SK-N-SH (cell line): ENCODE results near the gene CYB561. TPM values are rescaled to one million over a fixed set of nuclear protein-coding genes. Genes with fewer than 3 reads are reported as not detected.

Source experiments
- CTCF ChIA-PET: fragments of 300-600, 350-600 bp; formaldehyde crosslinking; extraction: SDS; loops from one replicate; lab custom pipeline; 2021; lab: Yijun Ruan, JAX
- POLR2A ChIA-PET: fragments of 350-600 bp; sonication (Branson Sonifier 250); formaldehyde crosslinking; extraction: SDS; loops from one replicate; lab custom pipeline; 2020; ENCODE audit warnings: antibody characterized with exemption, inconsistent platforms; lab: Yijun Ruan, JAX
- DNase-seq: peaks from one replicate; pipeline ENCODE4 v3.0.0; 2012
- H2AFZ ChIP-seq: fragments of 200-600 bp; sonication (generic); 2 replicates; pipeline ENCODE4 v1.8.1; 2016; ENCODE audit warnings: antibody characterized with exemption, mild to moderate bottlenecking, low read depth
- H3F3A ChIP-seq: fragments of 200-600 bp; sonication (generic); replicated peaks from 2 replicates; pipeline ENCODE3; 2016; ENCODE audit warnings: antibody characterized with exemption, mild to moderate bottlenecking; ENCODE audit not compliant: insufficient read depth
- H3K27ac ChIP-seq, 2 experiments: fragments of 200-500 bp in 1 of 2; fragments of 200-600 bp in 1 of 2; sonication (Bioruptor generic) in 1 of 2; sonication (generic), shearing (Covaris generic) in 1 of 2; 2 replicates each; pipeline versions ENCODE4 v1.5.1 to v1.6.1; 2014 to 2016; ENCODE audit warnings: low read depth in 2 of 2, inconsistent platforms in 1 of 2, low read length in 1 of 2, mild to moderate bottlenecking in 1 of 2, mixed read lengths in 1 of 2
- H3K27me3 ChIP-seq: fragments of 200-600 bp; sonication (generic), shearing (Covaris generic); 2 replicates; pipeline ENCODE4 v1.6.1; 2016; ENCODE audit warnings: mixed run types; ENCODE audit not compliant: insufficient read depth
- H3K36me3 ChIP-seq, 2 experiments: fragments of 200-500 bp in 1 of 2; fragments of 200-600 bp in 1 of 2; sonication (Bioruptor generic) in 1 of 2; sonication (generic) in 1 of 2; replicated peaks in 1 of 2; 2 replicates each; pipeline versions ENCODE3 to v1.5.1; 2014 to 2016; ENCODE audit warnings: low read length in 1 of 2, mild to moderate bottlenecking in 1 of 2; ENCODE audit not compliant: insufficient read depth in 2 of 2, control insufficient read depth in 1 of 2
- H3K4me1 ChIP-seq, 2 experiments: fragments of 200-500 bp in 1 of 2; fragments of 200-600 bp in 1 of 2; sonication (Bioruptor generic) in 1 of 2; sonication (generic), shearing (Covaris generic) in 1 of 2; 2 replicates each; pipeline versions ENCODE4 v1.5.1 to v1.6.1; 2014 to 2016; ENCODE audit warnings: low read depth in 1 of 2, low read length in 1 of 2, mixed run types in 1 of 2; ENCODE audit not compliant: insufficient read depth in 2 of 2, control insufficient read depth in 1 of 2
- H3K4me2 ChIP-seq: fragments of 200-600 bp; sonication (generic), shearing (Covaris generic); 2 replicates; pipeline ENCODE4 v1.6.1; 2017; ENCODE audit warnings: mixed run types
- H3K4me3 ChIP-seq, 2 experiments: fragments of 200-500 bp in 1 of 2; fragments of 200-600 bp in 1 of 2; sonication (Bioruptor generic) in 1 of 2; sonication (generic), shearing (Covaris generic) in 1 of 2; 2 replicates each; pipeline versions ENCODE4 v1.5.1 to v1.8.1; 2014 to 2016; ENCODE audit warnings: low read depth in 2 of 2, inconsistent platforms in 1 of 2, low read length in 1 of 2, mild to moderate bottlenecking in 1 of 2, mixed read lengths in 1 of 2, moderate library complexity in 1 of 2
- H3K79me2 ChIP-seq: fragments of 200-600 bp; sonication (generic); 2 replicates; pipeline ENCODE4 v1.8.1; 2017; ENCODE audit warnings: mild to moderate bottlenecking; ENCODE audit not compliant: insufficient read depth
- H3K9ac ChIP-seq: fragments of 200-600 bp; sonication (generic); 2 replicates; pipeline ENCODE4 v1.6.1; 2017; ENCODE audit warnings: mixed run types
- H3K9me2 ChIP-seq: fragments of 200-600 bp; sonication (generic); 2 replicates; pipeline ENCODE4 v1.6.1; 2017; ENCODE audit warnings: mixed run types
- H3K9me3 ChIP-seq: fragments of 200-600 bp; sonication (generic); 2 replicates; pipeline ENCODE4 v1.6.1; 2017; ENCODE audit warnings: mixed run types, mild to moderate bottlenecking, moderate library complexity
- H4K20me1 ChIP-seq: fragments of 200-600 bp; sonication (generic); 2 replicates; pipeline ENCODE4 v1.6.1; 2017; ENCODE audit warnings: mild to moderate bottlenecking, mixed run types; ENCODE audit not compliant: insufficient read depth
- EZH2phosphoT487 ChIP-seq: fragments of 200-600 bp; sonication (generic); IDR thresholded peaks from 2 replicates; pipeline ENCODE4 v1.6.1; 2017; ENCODE audit warnings: low read depth, mixed run types, mild to moderate bottlenecking, antibody characterized with exemption, moderate library complexity, borderline replicate concordance
- GABPA ChIP-seq: IDR thresholded peaks from 2 replicates; pipeline ENCODE4 v1.4.0; 2012; ENCODE audit warnings: low read depth, mild to moderate bottlenecking
- GATA2 ChIP-seq: sonication (generic); formaldehyde crosslinking; IDR thresholded peaks from 2 replicates; pipeline ENCODE4 v1.5.0; 2020; ENCODE audit warnings: mild to moderate bottlenecking, missing genetic modification reagents
- MEF2A ChIP-seq: IDR thresholded peaks from 2 replicates; pipeline ENCODE4 v1.4.0; 2012; ENCODE audit warnings: low read depth, borderline replicate concordance
- MXI1 ChIP-seq: IDR thresholded peaks from 2 replicates; pipeline ENCODE4 v1.6.1; 2012; ENCODE audit warnings: mild to moderate bottlenecking, low read depth, low read length, improper control_type of control experiment
- NFIC ChIP-seq: IDR thresholded peaks from 2 replicates; pipeline ENCODE4 v1.4.0; 2012; ENCODE audit warnings: borderline replicate concordance
- RXRA ChIP-seq: IDR thresholded peaks from 2 replicates; pipeline ENCODE4 v1.4.0; 2012; ENCODE audit warnings: low read depth, mild to moderate bottlenecking, borderline replicate concordance
- SIN3A ChIP-seq: IDR thresholded peaks from 2 replicates; pipeline ENCODE4 v1.6.1; 2012; ENCODE audit warnings: low read depth, mild to moderate bottlenecking, low read length, moderate library complexity, borderline replicate concordance
- SMC3 ChIP-seq: IDR thresholded peaks from 2 replicates; pipeline ENCODE4 v1.6.1; 2012; ENCODE audit warnings: low read depth, low read length, improper control_type of control experiment
- TAF1 ChIP-seq: IDR thresholded peaks from 2 replicates; pipeline ENCODE4 v1.6.1; 2012; ENCODE audit warnings: low read depth, mild to moderate bottlenecking, low read length, moderate library complexity, borderline replicate concordance
- TCF12 ChIP-seq: IDR thresholded peaks from 2 replicates; pipeline ENCODE4 v1.4.0; 2012
- TEAD4 ChIP-seq: IDR thresholded peaks from 2 replicates; pipeline ENCODE4 v1.4.0; 2012; ENCODE audit warnings: mild to moderate bottlenecking, borderline replicate concordance; ENCODE audit not compliant: insufficient read depth
- YY1 ChIP-seq: IDR thresholded peaks from 2 replicates; pipeline ENCODE4 v1.4.0; 2012; ENCODE audit warnings: low read depth, mild to moderate bottlenecking
- WGBS: methylation state at CpG from one replicate; pipeline ENCODE4 v1.1.6; 2017; ENCODE audit warnings: low lambda C conversion rate; 5-methylcytosine and 5-hydroxymethylcytosine counted together
- polyA plus RNA-seq, 3 experiments: library from polyadenylated mRNA; depleted of rRNA; stranded (reverse); fragments of >200 nt; gene quantifications; 2 replicates each; pipeline ENCODE4 v1.2.3, GENCODE V29; 2012
- TF ChIP-seq, protein P1 (sequence below): IDR thresholded peaks from 2 replicates; pipeline ENCODE4 v1.6.1; 2012; ENCODE audit warnings: mild to moderate bottlenecking, low read depth, low read length, moderate library complexity
- TF ChIP-seq, protein P2 (sequence below): IDR thresholded peaks from 2 replicates; pipeline ENCODE4 v1.4.0; 2012; ENCODE audit warnings: low read depth, borderline replicate concordance
- TF ChIP-seq, protein P3 (sequence below): IDR thresholded peaks from 2 replicates; pipeline ENCODE4; 2012
- TF ChIP-seq, protein P4 (sequence below): IDR thresholded peaks from 2 replicates; pipeline ENCODE4 v1.4.0; 2012; ENCODE audit warnings: low read depth
- TF ChIP-seq, protein P5 (sequence below): fragments of 150-350 bp; IDR thresholded peaks from 2 replicates; pipeline ENCODE4 v1.6.1; 2017; ENCODE audit warnings: antibody characterized with exemption, low read length, low read depth, borderline replicate concordance
- TF ChIP-seq, protein P6 (sequence below): IDR thresholded peaks from 2 replicates; pipeline ENCODE4 v1.4.0; 2012; ENCODE audit warnings: low read depth, borderline replicate concordance

CYB561 gene
- polyA plus RNA-seq, 1 of the 3 experiments (the other 2 are of a cell fraction): 28.3 TPM

DNA sequence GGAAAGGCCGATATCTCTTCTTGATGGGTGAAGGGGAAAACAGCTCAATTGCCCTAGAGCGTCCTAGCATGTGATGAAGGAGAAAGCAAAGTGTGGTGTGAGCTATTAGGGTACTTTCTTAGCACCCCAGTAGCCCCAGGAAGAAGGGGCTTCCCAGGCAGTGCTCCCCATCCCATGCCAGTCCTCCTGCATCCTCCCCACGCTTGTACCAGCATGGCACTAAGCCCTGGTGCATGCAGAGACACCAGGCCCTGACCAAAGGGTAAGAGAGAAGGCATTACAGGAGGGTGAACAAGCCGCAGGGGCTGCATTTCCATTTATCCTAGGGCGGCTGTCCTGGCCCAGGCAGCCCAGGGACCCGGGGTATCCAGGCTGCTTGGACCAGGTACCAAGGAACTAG lies 3.1 kb downstream of the CYB561 start (continued):
- TF ChIP-seq, protein P1, sequence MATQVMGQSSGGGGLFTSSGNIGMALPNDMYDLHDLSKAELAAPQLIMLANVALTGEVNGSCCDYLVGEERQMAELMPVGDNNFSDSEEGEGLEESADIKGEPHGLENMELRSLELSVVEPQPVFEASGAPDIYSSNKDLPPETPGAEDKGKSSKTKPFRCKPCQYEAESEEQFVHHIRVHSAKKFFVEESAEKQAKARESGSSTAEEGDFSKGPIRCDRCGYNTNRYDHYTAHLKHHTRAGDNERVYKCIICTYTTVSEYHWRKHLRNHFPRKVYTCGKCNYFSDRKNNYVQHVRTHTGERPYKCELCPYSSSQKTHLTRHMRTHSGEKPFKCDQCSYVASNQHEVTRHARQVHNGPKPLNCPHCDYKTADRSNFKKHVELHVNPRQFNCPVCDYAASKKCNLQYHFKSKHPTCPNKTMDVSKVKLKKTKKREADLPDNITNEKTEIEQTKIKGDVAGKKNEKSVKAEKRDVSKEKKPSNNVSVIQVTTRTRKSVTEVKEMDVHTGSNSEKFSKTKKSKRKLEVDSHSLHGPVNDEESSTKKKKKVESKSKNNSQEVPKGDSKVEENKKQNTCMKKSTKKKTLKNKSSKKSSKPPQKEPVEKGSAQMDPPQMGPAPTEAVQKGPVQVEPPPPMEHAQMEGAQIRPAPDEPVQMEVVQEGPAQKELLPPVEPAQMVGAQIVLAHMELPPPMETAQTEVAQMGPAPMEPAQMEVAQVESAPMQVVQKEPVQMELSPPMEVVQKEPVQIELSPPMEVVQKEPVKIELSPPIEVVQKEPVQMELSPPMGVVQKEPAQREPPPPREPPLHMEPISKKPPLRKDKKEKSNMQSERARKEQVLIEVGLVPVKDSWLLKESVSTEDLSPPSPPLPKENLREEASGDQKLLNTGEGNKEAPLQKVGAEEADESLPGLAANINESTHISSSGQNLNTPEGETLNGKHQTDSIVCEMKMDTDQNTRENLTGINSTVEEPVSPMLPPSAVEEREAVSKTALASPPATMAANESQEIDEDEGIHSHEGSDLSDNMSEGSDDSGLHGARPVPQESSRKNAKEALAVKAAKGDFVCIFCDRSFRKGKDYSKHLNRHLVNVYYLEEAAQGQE: no peak
- TF ChIP-seq NFIC: no peak
- TF ChIP-seq EZH2phosphoT487: no peak
- no peak for TF ChIP-seq MXI1
- no peak for TF ChIP-seq GABPA
- TF ChIP-seq, protein P2, sequence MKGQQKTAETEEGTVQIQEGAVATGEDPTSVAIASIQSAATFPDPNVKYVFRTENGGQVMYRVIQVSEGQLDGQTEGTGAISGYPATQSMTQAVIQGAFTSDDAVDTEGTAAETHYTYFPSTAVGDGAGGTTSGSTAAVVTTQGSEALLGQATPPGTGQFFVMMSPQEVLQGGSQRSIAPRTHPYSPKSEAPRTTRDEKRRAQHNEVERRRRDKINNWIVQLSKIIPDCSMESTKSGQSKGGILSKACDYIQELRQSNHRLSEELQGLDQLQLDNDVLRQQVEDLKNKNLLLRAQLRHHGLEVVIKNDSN: no peak
- TF ChIP-seq SMC3: no peak

DNA sequence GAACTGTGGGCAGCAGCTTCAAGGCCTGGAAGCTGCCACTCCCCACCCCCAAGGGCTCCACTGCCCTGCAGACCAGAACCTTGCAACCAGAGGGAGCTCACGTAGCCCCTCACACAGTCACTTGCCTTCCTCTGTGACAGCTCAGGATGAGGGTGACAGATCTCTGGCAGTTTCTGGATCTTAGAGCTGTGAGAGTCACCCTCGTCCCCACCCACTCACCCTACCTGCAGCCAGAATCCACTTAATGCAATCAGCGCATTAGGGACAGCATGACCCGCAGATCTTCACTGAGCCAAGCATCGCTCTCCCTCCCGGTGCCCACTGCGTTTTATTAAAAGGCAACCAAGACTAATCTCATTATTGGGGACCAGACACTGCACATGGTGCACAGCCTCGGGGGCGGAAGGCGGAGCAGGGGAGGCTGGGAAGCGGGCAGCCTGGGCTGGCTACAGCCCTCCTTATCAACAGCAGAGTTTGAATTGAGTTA lies 3.5 kb downstream of the CYB561 start:
- no peaks in the 10 kb centered on the region for H4K20me1 ChIP-seq
- H3K27ac ChIP-seq: peak overlapping the region; percentile 50 to 99; a peak in 3 of 4 replicates
- TF ChIP-seq, protein P3, sequence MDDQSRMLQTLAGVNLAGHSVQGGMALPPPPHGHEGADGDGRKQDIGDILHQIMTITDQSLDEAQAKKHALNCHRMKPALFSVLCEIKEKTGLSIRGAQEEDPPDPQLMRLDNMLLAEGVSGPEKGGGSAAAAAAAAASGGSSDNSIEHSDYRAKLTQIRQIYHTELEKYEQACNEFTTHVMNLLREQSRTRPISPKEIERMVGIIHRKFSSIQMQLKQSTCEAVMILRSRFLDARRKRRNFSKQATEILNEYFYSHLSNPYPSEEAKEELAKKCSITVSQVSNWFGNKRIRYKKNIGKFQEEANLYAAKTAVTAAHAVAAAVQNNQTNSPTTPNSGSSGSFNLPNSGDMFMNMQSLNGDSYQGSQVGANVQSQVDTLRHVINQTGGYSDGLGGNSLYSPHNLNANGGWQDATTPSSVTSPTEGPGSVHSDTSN: peak; percentile 12; the same call in 1 of the 2 replicates
- TF ChIP-seq, protein P4, sequence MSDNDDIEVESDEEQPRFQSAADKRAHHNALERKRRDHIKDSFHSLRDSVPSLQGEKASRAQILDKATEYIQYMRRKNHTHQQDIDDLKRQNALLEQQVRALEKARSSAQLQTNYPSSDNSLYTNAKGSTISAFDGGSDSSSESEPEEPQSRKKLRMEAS: no peak
- TF ChIP-seq YY1 (no peak), TEAD4 (peak; percentile 88), TCF12 (peak; percentile 89), RXRA (no peak), SIN3A (peak; percentile 74; the same call in 1 of the 2 replicates), GATA2 (peak; percentile 100), TAF1 (no peak), SMC3 (peak; percentile 41), EZH2phosphoT487 (no peak), MEF2A (no peak), NFIC (no peak; the same call in 1 of the 2 replicates)
- TF ChIP-seq, protein P5, sequence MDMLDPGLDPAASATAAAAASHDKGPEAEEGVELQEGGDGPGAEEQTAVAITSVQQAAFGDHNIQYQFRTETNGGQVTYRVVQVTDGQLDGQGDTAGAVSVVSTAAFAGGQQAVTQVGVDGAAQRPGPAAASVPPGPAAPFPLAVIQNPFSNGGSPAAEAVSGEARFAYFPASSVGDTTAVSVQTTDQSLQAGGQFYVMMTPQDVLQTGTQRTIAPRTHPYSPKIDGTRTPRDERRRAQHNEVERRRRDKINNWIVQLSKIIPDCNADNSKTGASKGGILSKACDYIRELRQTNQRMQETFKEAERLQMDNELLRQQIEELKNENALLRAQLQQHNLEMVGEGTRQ: no peak
- TF ChIP-seq, protein P6, sequence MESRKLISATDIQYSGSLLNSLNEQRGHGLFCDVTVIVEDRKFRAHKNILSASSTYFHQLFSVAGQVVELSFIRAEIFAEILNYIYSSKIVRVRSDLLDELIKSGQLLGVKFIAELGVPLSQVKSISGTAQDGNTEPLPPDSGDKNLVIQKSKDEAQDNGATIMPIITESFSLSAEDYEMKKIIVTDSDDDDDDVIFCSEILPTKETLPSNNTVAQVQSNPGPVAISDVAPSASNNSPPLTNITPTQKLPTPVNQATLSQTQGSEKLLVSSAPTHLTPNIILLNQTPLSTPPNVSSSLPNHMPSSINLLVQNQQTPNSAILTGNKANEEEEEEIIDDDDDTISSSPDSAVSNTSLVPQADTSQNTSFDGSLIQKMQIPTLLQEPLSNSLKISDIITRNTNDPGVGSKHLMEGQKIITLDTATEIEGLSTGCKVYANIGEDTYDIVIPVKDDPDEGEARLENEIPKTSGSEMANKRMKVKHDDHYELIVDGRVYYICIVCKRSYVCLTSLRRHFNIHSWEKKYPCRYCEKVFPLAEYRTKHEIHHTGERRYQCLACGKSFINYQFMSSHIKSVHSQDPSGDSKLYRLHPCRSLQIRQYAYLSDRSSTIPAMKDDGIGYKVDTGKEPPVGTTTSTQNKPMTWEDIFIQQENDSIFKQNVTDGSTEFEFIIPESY: no peak
- TF ChIP-seq, protein P2: no peak

More for the DNA sequence above, 3.5 kb downstream of the CYB561 start:
- H3F3A ChIP-seq: peaks cover 48% of the 10 kb centered on the region
- peak overlapping the region; percentile 8; the same call in 1 of the 2 replicates for H3K4me2 ChIP-seq
- H3K36me3 ChIP-seq: no peaks in the 10 kb centered on the region
- no peak overlapping the region for H3K9ac ChIP-seq
- ChIA-PET CTCF (interaction anchor here (0.9 to 27.2 kb wide), 12 partner anchors 11 to 258 kb away, joined by 3 to 827 read pairs (median 12); partner anchors contain the start of genes ACE, DCAF7, LIMD2 and MAP3K3), POLR2A (interaction anchor here (0.6 to 10.2 kb wide), 20 partner anchors 10 to 254 kb away, joined by 3 to 572 read pairs (median 6); partner anchors contain the start of genes ACE, DCAF7, KCNH6 and MAP3K3)
- H3K4me3 ChIP-seq: peak overlapping the region in 1 of 2 experiments; percentile 12; a peak in 1 of 4 replicates
- no peaks in the 10 kb centered on the region for H3K27me3 ChIP-seq
- H3K9me2 ChIP-seq: no peaks in the 10 kb centered on the region
- WGBS: 51% methylated on average over 11 of the region's 11 CpGs
- no peaks in the 10 kb centered on the region for H3K9me3 ChIP-seq
- H2AFZ ChIP-seq: no peak overlapping the region
- peaks cover 10% of the 10 kb centered on the region; the same call in 1 of the 2 replicates for H3K79me2 ChIP-seq
- DNase-seq: peak; percentile 92
- H3K4me1 ChIP-seq: peaks cover 6 to 88% of the 10 kb centered on the region in 2 experiments; a peak in 3 of 4 replicates
